Stimulated activated CD8-positive, alpha-beta memory T cell treated with anti-CD3 and anti-CD28 coated beads, Interleukin-15, amount 100 ng/mL, for 1 hour (primary cell): ENCODE results near the gene PDIA3.
"Not testable (repeated sequence)": the region's sequence is repeated elsewhere in the genome, so short reads cannot be mapped to it uniquely, and the experiment has no call there.

ENCODE experiments used
- DNase-seq: peaks from one replicate; pipeline ENCODE4 v3.0.0-alpha.2; 2020; ENCODE audit warnings: low read depth

Gene PDIA3

GRCh38 chr15:43746245-43746902 is at the start of gene PDIA3:
Gene PDIA3, plus strand, starts transcription at chr15:43746438. Its CDS starts 102 bp downstream, at chr15:43746540.
- peak; percentile 73 for DNase-seq

GRCh38 chr15:43702174-43702573 is 44.1 kb upstream of the PDIA3 start:
- DNase-seq: no peak

DNA sequence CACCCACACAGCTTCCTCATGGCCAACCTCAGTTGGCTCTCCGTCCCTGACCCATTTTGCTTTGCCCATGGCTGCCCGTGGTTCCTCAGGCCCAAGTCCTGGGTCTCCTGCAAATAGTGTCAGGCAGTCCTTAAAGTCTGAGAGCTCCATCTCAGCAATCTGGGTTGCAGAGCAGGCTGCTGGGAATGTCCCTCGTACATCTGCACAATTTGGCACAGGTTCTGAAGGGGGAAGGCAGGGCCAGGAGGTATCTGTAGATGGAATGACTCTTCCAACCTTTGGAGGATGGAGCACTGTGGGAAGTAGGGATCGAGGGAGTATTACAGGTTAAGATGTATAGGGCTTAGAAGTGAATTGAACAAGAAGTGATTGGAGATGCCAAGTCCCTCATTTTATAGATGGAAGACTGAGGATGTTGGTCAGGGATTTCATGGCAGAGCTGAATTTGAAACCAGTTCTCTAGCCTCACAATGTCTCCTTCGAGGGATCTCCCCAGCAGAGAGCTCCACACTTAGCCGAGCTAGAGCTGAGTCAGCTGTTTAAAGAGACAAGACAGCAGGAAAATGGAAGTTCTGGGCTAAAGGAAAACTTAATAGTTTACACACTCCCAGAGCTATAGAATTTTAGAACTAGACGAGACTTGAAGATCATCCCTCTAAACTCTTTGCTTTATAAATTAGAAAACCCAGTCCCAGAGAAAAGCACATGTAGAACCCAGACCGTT is 43.4 kb upstream of the PDIA3 start:
- no peak for DNase-seq

GRCh38 chr15:43710431-43711131 is 35.7 kb upstream of the PDIA3 start:
- DNase-seq: not testable (repeated sequence)

DNA sequence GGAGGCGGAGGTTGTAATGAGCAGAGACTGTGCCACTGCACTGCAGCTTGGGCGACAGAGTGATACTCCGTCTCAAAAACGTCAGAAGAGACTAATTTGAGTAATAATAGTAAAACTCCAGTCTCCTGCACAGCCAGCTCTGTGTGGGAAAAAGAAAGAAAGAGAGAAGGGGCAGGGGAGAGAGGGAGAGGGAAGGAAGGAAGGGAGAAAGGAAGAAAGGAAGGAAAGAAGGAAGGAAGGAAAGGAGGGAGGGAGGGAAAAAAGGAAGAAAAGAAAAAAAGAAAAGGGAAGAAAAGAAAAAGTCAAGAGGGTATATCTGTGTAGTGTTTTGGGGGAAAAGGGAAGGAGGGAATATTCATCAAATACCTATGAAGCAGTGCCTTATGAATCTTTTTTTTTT is 23.1 kb upstream of the PDIA3 start:
- no peak for DNase-seq

- DNase-seq: not testable (repeated sequence)
These were observed 19.9 kb upstream of the PDIA3 start for GRCh38 chr15:43726306-43726705.

DNA sequence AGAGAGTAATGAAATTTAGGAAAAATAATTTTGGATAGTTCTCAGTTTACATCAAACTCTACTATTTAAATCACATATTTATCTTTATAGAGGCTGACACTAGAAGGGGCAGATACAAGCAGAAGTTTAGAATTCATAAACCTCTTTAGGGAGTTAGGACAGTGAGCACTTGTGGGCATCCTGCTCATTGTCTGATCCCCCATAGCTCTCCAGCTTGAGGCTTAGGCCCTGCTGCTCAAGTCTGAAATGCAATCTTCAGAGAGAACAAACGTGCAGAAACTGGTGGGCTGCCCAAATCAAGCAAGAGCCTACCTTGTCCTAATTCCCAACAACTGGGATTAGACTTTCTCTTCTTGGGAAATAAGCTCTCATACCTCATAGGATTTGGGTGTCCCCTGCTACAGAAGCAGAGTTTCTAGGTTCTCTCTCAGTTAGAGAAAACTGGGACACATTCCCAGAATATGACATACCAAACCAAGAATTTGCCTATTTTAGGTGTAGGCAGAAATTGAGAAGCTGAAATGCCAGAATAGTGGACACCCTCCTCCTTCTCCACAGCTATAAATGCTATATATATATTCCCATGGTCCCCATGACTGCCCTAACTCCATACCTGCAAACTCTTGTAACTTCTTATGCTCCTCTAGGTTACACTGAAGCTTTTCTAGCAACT is 18.0 kb upstream of the PDIA3 start:
- not testable (repeated sequence) for DNase-seq

DNA sequence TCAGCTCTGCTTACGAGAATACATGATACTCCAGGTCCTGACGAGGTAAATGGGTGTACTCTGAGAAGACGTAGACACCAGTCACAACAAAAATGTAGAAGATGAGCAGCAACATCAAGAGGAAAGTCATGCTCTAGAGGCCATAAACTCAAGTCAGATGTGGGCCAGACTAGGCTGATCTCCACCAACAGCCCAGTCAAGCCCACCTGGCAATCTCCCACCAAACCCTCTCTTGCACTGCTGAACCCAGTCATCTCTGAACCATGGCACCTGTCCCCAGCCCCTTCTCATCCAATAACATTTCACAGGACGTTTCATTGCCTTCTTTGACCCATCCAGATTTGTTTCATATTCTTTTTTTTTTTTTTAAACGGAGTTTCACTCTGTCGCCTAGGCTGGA is 10.8 kb upstream of the PDIA3 start:
- DNase-seq: no peak

DNA sequence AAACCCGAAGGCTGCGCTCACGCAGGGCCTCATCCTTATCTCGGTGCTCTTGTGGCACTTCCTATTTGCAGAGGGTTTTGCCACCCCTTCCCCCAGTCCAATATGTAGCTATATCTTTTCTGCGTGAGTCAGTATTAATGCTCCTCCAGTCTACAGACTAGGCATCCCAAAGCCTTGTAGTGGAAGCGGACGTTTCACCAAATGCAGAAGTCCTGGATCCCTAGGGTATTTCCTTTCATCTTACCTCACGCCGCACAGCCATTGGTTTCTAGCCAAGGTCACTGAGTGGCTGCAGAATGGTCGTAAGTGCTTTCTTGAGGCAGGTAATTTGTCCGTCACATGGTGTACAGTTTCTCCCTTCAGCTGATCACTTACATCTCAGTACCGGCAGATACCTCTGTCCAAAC is 668 bp downstream of the PDIA3 start:
- DNase-seq: not testable (repeated sequence)

- no peak for DNase-seq
These were observed 2.1 kb downstream of the PDIA3 start for GRCh38 chr15:43748376-43748775.

DNA sequence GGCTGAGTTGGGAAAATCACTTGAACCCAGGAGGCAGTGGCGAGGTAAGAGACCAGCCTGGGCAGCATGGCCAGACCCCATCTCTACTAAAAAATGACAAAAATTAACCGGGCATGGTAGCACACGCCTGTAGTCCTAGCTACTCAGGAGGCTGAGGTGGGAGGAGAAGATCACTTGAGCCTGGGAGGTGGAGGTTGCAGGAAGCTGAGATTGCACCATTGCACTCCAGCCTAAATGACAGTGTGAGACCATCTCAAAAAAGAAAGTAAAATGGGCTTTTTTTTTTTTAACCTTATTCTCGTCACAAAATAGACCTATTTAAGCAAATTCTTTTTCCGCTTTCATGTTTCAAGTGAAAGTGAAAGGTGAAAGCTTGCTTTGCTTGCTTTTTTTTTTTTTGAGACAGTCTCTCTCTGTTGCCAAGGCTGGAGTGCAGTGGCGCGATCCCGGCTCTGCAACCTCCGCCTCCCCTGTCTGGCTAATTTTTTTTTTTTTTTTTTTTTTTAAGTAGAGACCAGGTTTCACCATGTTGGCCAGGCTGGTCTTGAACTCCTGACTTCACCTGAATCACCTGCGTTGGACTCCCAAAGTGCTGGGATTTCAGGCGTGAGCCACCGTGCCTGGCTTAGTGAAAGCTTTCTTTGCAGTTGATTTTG is 3.6 kb downstream of the PDIA3 start:
- no peak for DNase-seq

DNA sequence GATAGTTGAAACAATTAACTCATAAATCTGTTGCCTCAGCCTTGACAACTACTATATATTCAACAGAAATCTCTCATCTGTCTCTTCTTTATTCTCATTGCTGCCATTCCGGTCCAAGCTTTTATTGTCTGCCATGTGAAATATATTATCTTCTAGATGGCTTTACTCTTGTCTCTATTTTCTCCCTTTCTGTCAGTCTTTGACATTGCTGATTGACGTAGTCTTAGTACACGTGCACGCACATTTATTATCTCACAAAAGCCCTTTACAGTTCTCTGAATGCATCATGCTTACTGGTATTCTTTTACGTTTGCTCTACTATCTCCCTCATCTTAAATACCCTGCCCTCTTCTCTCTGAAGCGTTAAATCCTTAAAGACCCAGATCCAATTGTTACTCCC is 5.6 kb downstream of the PDIA3 start:
- DNase-seq: no peak

GRCh38 chr15:43762824-43763223 is 16.6 kb downstream of the PDIA3 start:
- DNase-seq: no peak

- DNase-seq: no peak
These were observed 17.7 kb downstream of the PDIA3 start for GRCh38 chr15:43763819-43764446.

DNA sequence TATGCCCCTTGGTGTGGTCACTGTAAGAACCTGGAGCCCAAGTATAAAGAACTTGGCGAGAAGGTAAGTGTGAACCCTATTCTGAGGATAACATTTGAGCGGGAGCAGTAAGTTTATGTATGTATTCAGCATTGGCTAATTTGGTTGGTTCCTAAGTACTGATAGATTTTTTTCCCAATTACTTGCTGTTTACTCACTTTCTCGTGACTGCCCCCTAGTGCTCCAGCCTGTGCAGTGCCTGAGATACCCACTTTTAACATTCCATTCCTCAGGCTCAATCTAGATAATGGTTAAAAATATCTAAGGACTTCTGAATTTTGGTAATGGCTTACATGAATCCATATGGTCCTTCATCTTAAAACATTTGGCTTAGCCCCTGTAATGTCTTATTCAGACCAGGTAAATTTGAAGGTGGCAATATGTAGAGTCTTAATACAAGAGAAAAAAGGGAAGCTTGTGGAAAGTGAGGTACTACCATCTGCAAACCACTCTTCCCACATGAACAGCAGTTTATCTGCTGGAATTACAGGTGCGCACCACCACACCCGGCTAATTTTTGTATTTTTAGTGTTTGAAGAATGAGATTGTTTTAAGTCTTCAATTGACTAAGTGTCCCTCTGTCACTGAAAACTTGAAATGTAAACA is 23.5 kb downstream of the PDIA3 start:
- DNase-seq: peak; percentile 44

DNA sequence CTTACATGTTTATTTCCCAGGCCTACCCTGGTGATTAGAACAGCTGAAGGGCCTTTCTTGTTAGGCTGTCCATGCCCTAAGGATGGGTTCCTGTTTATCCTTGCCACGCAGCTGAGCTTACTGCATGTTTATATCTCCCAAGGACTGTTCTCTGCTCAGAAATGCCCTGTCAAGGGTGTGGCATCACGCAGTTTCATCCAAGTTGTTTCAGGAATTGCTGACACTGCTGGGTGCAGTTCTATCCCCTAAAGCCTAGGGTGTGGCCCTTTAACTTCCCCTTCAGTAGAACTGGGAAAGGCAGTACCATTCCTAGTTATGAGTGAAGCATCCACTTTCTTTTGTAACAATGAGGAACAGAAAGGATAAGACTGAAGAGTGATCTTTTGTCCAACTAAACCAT is 25.6 kb downstream of the PDIA3 start:
- DNase-seq: no peak

GRCh38 chr15:43772624-43773023 is 26.4 kb downstream of the PDIA3 start:
- DNase-seq: no peak

- no peak for DNase-seq
These were observed 27.8 kb downstream of the PDIA3 start for GRCh38 chr15:43774062-43774461.

DNA sequence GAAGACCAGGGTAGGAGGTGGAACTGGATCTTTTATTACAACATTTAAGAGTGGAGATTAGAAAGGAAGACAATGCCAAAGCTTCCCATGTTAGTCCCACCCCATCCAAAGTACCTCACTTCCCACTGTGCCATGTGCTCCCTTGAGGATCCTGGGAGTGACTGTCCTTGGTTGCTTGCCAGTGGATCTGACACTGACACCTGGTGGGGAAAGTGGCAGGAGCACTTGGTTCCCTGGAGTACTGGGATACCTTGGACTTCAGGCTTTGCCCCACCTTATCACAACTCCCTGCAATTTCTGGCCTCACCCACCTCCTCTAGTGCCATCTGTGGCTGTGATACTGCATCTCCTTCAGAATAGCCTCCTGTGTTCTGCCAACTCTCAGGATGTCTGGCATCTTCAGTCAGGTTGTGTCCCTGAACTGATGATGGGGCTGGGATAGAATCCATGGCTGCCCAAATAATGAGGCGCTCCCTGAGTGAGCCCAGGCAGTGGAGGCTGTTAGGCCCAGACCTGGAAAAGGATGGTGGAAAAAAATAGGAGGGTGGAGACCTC is 29.2 kb downstream of the PDIA3 start:
- DNase-seq: no peak

DNA sequence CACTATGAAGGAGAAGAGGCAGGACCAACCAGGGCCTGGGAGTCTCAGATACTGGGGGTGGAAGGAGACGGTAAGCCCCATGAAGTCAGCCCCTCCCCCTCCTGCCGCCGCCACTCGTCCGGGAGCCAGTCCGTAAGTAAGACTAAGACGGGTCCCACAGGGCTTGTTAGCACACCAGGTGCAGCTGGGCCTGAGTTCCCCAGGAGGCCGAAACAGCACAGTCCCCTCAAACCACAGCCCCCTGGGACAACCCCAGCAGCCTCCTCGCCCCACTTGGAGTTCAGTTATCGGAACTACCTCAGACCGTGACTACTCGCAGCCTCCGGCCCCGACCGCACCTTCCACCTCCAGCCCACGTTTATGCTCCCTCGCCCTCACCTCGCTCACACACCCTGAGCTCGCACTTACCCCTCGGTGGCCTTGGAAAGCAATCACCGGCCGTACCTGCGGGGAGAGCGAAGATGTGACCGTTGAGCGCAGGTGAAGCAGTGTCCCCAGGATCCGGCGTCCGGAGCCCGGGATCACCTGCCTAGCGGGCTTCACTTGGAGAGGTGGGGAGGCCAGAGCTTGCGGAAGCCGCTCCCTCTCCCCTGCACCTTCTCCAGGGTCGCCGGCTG is 30.0 kb downstream of the PDIA3 start:
- no peak for DNase-seq
